ENCODE data around the gene SKI.

Gene SKI

GRCh38 chr1:2279817-2280216 lies 51.7 kb downstream of the SKI start:
- no peak for DNase-seq

DNA sequence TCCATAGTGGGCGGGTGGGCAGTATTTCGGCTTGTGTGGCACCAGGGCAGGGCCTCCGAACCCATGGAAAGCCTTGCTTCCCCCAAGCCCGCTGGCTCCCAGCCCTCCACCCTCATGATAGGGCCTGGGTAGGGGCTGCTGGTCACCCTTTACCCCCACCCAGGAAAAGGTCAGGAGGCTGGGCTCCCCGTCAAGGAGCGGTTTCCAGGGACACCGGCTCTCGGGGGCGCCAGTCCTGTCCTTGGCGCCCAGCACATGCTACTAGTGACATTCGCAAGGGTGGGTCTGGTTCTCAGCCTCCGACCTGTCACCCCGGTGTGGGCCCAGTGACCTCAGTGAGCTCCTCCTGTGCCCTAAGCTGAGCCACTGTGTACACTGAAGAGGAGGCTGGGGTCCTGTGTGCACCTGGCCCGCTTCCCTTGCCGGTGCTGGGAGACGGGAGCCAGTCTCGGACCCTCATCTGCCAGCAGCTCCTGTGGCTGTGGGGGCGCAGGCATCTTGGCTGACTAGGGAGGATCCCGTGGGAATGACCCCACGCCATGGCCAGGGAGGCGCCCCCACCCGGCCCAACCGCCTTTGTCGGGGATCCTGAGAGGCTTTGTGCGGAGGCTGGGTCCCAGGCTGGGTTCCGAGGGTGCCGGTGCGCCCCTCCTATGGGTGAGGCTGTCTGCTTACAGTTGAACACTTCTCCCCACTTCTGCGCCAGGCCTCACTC lies 54.6 kb downstream of the SKI start:
- DNase-seq, result no peak

- no peak for DNase-seq
Measured at GRCh38 chr1:2283371-2283990, 55.4 kb downstream of the SKI start.

DNA sequence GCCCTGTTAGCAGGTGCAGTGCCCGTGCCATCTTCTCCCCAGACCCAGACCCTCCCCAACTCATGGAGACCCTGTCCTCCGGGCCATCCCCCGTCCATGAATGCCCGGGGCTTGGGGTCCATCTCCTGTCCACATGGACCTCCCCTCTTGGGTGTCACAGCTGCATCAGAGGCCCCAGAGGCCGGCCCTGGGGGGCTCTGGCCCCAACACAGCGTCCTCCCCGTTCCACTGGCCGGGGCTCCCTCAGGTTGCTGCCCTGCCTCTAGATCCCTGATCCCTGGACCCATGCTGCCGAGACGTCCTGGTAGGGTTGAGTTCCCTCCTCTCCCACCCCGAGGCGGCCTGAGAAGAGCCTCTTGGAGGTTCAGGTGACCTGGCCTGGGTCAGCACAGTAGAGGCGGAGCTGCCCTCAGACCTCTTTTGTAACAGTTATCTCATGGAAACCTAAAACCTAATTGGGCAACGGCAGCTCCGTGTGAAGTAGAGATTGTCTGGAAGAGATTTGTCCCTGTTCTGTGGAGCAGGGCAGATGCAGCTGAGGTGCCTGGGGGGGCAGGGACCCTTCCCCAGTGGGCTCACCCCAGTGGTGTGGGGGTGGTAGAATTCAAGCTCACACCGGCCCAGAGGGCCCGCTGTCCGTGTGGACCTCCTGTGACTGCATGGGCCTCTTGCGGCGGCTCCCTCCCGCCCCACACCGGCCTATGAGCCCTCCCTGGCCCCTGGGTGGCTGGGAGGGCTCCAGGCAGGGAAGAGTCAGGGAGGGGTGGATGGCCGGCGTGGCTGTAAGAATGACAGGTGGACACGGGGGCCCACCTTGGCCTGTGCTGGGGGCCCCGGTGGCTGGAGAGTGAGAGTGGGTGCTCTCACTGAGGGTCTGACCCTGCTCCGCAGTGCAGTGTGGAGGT lies 56.1 kb downstream of the SKI start:
- DNase-seq, result no peak

- no peak for DNase-seq
Measured at GRCh38 chr1:2284932-2285331, 56.8 kb downstream of the SKI start.

- DNase-seq, result no peak
Measured at GRCh38 chr1:2286923-2287322, 58.8 kb downstream of the SKI start.

- no peak for DNase-seq
Measured at GRCh38 chr1:2287649-2288048, 59.5 kb downstream of the SKI start.

DNA sequence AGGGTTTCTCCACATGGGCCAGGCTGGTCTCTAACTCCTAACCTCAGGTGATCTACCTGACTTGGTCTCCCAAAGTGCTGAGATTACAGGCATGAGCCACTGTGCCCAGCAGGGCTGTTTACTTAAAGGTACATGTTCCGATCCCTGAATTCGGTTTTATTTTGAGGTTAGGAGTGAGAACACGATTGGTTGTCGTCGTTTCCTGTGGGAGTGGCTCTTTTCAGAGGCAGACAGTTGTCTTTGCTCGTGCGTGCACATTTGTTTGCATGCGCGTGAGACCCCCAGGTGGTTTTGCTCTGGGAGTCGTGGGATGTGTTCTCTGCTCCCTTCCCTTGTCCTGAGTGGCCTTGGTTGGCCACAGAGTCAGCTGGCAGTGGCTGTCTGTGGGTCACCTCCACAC lies 60.2 kb downstream of the SKI start:
- DNase-seq, result no peak

DNA sequence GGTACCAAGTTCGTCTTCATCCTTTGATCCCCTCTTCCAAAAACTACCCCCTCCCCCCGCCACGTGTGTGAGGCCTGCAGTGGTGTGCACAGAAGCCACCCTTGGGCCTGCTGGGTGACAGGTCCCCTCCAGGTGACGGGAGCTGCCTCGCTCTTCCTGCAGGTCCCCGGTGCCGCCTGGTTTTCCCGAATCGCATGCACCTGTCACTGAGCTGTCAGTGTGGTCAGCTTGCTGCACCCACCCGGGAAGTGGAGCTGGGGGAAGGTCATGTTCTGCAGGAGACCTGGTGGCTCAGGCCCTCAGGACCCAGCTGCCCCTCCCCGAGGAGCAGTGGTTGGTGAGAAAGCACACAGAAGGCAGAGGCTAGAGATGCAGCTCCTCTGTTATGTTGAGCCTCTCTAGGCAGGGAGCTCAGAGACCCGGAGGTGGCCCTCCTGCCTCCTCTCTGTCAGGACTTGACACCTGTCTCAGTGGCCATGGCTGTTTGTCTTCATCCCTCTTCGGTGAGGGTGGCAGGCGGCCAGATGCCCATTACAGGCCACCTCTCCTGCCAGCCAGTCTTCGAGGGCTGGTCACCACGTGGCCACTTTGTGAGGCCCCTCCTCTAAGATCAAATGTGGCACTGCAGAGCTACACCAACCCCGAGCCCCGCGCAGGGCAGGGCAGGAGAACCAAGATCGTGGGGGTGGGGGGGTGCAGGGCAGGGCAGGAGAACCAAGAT lies 60.9 kb downstream of the SKI start:
- no peak for DNase-seq

DNA sequence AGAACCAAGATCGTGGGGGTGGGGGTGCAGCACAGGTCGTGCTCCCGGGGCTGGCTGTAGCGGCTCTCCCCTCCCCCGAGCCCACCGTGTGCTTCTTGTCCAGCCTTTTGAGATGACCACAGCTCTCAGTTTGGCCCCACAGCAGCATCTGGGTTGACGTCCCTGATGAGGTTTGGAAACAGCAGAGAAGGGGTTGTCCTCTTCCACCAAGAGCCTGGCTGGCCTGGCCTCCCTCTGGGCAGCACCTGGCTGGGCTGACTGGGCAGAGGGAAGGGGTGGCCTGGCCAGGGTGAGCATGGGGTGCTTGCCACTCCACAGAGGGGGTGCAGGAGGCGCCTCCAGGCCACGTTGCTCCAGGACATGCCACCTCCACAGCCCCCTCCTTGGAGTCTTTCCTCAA lies 61.5 kb downstream of the SKI start:
- no peak for DNase-seq

DNA sequence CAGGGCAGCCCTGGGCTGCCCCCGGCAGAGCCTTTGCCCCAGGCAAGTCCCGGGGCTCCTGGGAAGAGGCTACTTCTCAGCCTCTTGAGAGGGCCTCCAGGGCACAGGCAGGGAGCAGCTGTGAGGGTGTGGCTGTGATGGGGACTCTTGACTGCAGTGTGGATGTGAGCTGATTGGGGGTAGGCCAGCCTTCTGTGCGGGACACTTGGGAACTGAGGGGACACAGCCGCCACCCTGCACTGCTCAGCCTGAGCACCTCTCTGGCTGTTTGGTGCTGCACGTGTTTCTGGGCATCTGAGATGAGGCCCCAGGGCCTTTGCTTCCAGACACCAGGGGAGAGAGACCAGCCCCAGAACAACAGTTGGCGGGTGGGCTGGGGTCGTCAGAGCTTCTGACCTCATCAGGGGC lies 62.1 kb downstream of the SKI start:
- DNase-seq, result peak; percentile 29

DNA sequence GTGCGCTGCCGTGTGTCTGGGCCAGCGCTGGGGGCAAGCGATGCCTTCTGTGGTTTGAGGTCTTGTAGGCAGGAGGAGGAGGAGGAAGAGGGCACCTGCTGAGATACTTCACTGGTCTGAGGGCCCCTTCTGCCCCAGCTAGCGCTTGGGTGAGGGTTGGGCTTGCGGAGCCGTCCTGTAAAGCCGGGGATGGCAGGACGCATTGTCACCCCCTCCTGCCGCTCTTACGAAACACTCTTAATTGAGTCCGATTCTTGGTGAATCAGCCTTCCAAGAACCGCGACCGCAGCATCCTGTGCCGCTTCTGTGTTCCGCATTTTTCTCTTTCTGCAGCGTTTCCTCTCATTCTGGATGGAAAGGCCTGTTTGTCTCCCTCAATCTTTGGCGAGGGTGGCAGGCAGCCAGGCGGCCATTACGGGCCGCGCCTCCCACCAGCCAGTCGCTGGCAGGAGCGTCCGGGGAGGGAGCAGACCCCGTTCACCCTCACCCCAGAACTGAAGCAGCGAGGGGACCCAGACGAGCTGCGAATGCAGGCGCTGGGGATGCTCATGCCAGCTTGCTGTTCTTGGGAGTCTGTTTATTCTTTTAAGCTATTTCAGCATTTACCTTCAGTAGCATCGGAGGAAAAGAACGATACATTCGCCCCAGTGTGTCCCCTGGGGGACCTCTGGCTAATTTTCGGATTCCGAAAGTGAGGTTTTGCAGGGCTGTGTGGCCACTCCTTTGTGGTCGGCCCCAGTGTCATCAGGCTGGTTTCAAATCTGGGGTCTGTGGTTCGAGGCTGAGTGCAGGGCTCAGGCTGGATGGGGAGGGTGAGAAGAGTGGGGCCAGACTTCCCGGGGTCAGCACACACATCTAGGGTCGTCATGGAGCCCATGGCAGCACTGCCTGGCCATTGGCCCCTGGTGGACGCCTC lies 62.7 kb downstream of the SKI start:
- peak; percentile 88 for DNase-seq

DNA sequence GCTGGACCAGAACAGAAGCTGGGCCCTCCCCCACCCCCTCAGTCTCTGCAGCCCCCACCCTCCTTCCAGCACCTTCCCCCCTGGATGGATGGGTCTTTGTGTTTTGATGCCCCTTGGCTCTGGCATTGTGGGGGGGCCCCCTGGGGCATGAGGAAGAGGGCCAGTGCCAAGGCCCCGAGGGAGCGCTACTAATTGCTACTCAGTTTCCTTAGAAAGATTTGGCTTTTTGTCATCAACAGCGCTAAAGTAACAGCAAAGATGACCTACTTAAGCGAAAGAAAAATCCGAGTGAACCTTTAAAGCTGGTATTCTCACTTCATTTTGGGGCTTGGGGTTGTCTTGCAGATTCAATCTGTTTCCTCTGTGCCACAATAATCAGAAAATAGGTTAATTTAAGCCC lies 63.5 kb downstream of the SKI start:
- DNase-seq, result no peak

DNA sequence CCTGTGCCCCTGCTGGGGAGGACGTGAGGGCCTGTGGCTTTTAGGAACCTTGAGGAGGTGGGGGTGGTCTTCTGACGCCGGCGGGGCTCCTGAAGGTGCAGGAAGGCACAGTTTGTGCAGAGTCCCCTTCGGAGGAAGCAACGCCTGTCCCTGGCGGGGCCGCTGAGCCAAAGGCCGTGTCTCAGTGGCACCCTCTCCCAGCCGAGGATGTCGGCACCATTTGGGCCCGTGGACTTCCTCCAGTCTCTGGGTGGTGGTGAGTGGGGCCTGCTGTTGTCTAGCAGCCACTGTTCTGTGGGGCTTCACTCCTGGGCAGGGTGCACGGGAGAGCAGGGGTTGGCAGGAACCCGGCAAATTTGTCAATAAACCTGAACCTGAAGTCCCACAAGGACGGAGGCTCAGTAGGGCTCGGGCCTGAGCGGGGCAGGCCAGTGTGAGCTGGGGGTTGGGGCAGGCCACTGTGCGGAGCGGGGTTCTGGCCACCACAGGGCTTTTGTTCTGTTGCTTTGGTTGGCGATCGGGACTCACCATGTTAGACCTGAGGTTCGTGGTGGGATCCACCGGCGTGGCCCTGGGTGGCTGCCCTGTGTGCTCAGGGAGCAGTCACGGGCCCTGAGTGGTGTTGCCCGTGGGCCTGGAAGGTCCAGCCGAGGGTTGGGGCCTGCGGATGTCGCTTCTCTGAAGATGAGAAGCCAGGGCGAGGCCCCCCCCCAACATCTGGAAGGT lies 64.8 kb downstream of the SKI start:
- DNase-seq, result no peak

DNA sequence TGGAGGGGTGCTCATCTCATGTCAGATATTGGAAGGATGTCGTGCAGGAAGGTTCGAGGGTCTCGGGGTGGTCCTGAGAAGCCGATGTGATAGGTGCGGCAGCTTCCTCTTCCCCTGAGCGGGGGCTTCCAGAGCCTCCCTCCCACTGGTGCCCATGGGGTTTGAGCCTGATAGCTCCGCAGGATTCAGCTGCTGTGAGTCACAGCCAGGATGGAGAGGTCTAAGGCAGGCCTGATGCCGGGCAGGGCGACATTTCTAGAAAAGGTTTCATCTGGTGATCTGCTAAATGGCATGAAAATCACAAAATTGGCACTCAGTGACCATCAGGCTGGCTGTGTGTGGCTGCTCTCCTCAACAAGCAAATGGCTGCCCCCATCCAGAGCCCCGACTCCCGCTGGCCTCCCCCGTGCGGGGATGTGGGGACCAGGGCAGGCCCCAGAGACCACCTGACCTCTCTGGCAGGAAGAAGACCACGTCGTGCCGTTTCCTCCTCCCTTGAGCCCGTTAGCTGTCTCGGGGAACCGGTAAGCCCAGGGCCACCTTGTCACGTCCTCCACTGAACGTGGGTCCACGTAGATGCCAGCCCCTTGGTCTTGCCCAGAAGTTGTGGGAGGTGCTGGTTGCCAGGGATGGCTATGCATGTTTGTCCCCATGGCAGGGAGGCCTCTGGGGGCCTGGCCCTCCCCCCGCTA lies 66.1 kb downstream of the SKI start:
- no peak for DNase-seq

GRCh38 chr1:2294725-2295078 lies 66.6 kb downstream of the SKI start:
- no peak for DNase-seq

DNA sequence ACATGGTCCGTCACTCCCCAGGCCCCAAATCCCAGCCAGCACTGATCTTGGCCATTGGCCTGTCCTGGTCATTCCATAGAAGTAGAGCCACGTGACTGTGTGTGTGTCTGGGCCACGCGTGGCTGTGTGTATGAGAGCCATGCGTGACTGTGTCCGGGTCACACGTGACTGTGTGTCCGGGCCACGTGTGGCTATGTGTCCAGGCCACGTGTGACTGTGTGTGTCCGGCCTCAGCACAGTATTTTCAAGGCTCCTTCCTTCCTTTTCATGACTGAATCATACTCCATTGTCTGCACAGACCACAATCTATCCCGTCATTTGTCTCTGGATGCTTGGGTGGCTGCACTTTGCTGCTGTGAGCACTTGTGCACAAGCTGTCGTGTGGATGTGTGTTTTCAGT lies 67.4 kb downstream of the SKI start:
- DNase-seq, result no peak

DNA sequence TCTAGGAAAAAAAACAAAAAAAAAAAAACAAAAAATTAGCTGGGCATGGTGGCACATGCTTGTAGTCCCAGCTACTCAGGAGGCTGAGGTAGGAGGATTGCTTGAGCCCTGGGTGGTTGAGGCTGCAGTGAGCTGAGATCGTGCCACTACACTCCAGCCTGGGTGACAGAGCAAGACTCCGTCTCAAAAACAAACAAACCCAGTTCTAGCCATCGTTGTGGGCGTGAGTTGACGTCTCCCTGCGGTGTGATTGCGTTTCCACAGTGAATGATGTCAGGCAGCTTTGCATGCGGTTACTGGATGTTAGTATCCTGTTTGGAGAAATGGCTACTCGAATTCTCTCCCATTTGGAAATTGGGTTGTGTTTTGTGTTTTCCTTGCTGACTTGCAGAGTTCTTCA lies 68.1 kb downstream of the SKI start:
- DNase-seq, result peak; percentile 57

GRCh38 chr1:2296614-2297013 lies 68.5 kb downstream of the SKI start:
- no peak for DNase-seq

- no peak for DNase-seq
Measured at GRCh38 chr1:2297246-2298011, 69.3 kb downstream of the SKI start.

Data from stimulated activated CD4-positive, alpha-beta T cell treated with anti-CD3 and anti-CD28 coated beads, Interleukin-1b, Interleukin-23, amount 100 ng/mL, for 48 hours (primary cell).